HepG2 (cell line): Measurements from ENCODE around the gene TPX2. TPM values are rescaled to one million over a fixed set of nuclear protein-coding genes. Genes with fewer than 3 reads are reported as not detected.

ENCODE experiments used
- ATAC-seq: fragments of 200-7000 bp; cut with Tn5 transposase; 3 replicates; pipeline ENCODE4 v1.9.1; 2020; ENCODE audit warnings: mild to moderate bottlenecking, moderate library complexity
- BruUV-seq: library from RNA; stranded (reverse); fragments of 400-500 nt; replicated peaks from 2 replicates; lab custom pipeline; 2021; lab: Mats Ljungman, UMichigan
- CTCF ChIA-PET: fragments of 300-600 bp; formaldehyde crosslinking; extraction: SDS; loops from one replicate; lab custom pipeline; 2021; ENCODE audit warnings: low total read pairs, inconsistent platforms, low intra/inter-chr PET ratio; lab: Yijun Ruan, JAX
- POLR2A ChIA-PET: fragments of 350-600 bp; sonication (Branson Sonifier 250); formaldehyde crosslinking; loops from one replicate; lab custom pipeline; 2020; ENCODE audit warnings: antibody characterized with exemption, inconsistent platforms; lab: Yijun Ruan, JAX
- DNase-seq: peaks from one replicate; pipeline ENCODE4 v3.0.0-alpha.2; 2015; ENCODE audit warnings: low spot score
- FAIRE-seq: peaks from 3 replicates; lab custom pipeline; 2011; peaks lifted over from hg19 to GRCh38; lab: Jason Lieb, UNC
- H2AFZ ChIP-seq: one replicate; pipeline ENCODE4 v1.6.1; 2011; ENCODE audit warnings: low read length, inconsistent platforms
- H3K27ac ChIP-seq: fragments of 300-600 bp; 3 replicates; pipeline ENCODE4 v1.8.0; 2011; ENCODE audit warnings: mixed run types, mild to moderate bottlenecking, mixed read lengths, low read length, inconsistent platforms; ENCODE audit not compliant: insufficient read depth; ENCODE audit errors: extremely low read length
- H3K27me3 ChIP-seq, 2 experiments: fragments of 200-600 bp in 1 of 2; 2 replicates in 1 of 2; 3 replicates in 1 of 2; pipeline versions ENCODE4 v1.6.0 to v1.8.0; 2011; ENCODE audit warnings: low read length in 2 of 2, mild to moderate bottlenecking in 2 of 2, moderate library complexity in 2 of 2, inconsistent platforms in 1 of 2; ENCODE audit not compliant: insufficient read depth in 2 of 2, control insufficient read depth in 1 of 2
- H3K36me3 ChIP-seq, 2 experiments: fragments of 200-600 bp in 1 of 2; replicated peaks in 1 of 2; 2 replicates in 1 of 2; 3 replicates in 1 of 2; pipeline versions ENCODE4 v1.5.1 to v1.8.0; 2011; ENCODE audit warnings: low read length in 2 of 2, inconsistent platforms in 1 of 2; ENCODE audit not compliant: insufficient read depth in 2 of 2, control insufficient read depth in 1 of 2
- H3K4me1 ChIP-seq: 2 replicates; pipeline ENCODE4 v1.5.1; 2012; ENCODE audit warnings: low read length, inconsistent platforms; ENCODE audit not compliant: insufficient read depth
- H3K4me2 ChIP-seq: 2 replicates; pipeline ENCODE4 v1.6.0; 2011; ENCODE audit warnings: low read depth, low read length, inconsistent platforms
- H3K4me3 ChIP-seq, 3 experiments: fragments of 200-600 bp in 1 of 3; sonication (generic), shearing (Covaris generic) in 1 of 3; replicated peaks in 1 of 3; 2 replicates each; pipeline ENCODE4 v1.5.1; 2011 to 2016; ENCODE audit warnings: low read length in 3 of 3, inconsistent platforms in 2 of 3, low read depth in 2 of 3, mild to moderate bottlenecking in 2 of 3, control low read depth in 1 of 3, mixed read lengths in 1 of 3; ENCODE audit not compliant: insufficient read depth in 1 of 3
- H3K79me2 ChIP-seq: one replicate; pipeline ENCODE4 v1.6.1; 2011; ENCODE audit warnings: low read length, inconsistent platforms; ENCODE audit not compliant: insufficient read depth
- H3K9ac ChIP-seq: 2 replicates; pipeline ENCODE4 v1.6.0; 2011; ENCODE audit warnings: mild to moderate bottlenecking, low read depth, low read length, inconsistent platforms; ENCODE audit not compliant: insufficient read depth
- H3K9me3 ChIP-seq: 2 replicates; pipeline ENCODE4 v1.5.1; 2012; ENCODE audit warnings: mild to moderate bottlenecking, low read length
- H4K20me1 ChIP-seq: 2 replicates; pipeline ENCODE4 v1.6.0; 2011; ENCODE audit warnings: inconsistent platforms, mild to moderate bottlenecking, low read length, moderate library complexity; ENCODE audit not compliant: insufficient read depth
- AGO2 ChIP-seq: fragments of 200-400 bp; formaldehyde crosslinking; optimal IDR thresholded peaks from 2 replicates; pipeline ENCODE3; 2017; ENCODE audit warnings: mild to moderate bottlenecking, low read depth, low read length, moderate library complexity
- ATF1 ChIP-seq: IDR thresholded peaks from 2 replicates; pipeline ENCODE4 v1.6.1; 2016; ENCODE audit warnings: mild to moderate bottlenecking, control low read depth
- CBX5 ChIP-seq: sonication (generic); formaldehyde crosslinking; IDR thresholded peaks from 2 replicates; pipeline ENCODE4 v1.4.0; 2020; ENCODE audit warnings: missing genetic modification reagents, borderline replicate concordance
- ETV6 ChIP-seq: sonication (generic); formaldehyde crosslinking; conservative IDR thresholded peaks from 2 replicates; pipeline ENCODE4 v1.4.0; 2020; ENCODE audit warnings: missing genetic modification reagents
- IKZF1 ChIP-seq: fragments of 450-650 bp; IDR thresholded peaks from 2 replicates; pipeline ENCODE4 v1.7.1; 2016
- NFIB ChIP-seq: sonication (generic); formaldehyde crosslinking; IDR thresholded peaks from 2 replicates; pipeline ENCODE4 v1.9.0; 2021; ENCODE audit warnings: missing genetic modification reagents, mild to moderate bottlenecking, borderline replicate concordance
- NPAS2 ChIP-seq: sonication (generic); formaldehyde crosslinking; IDR thresholded peaks from 2 replicates; pipeline ENCODE4 v1.8.0; 2022; ENCODE audit warnings: mild to moderate bottlenecking, missing genetic modification reagents, borderline replicate concordance
- SOX13 ChIP-seq, 3 experiments: fragments of 450-650 bp in 1 of 3; sonication (generic) in 1 of 3; formaldehyde crosslinking in 1 of 3; IDR thresholded peaks in 2 of 3; conservative IDR thresholded peaks in 1 of 3; 2 replicates each; pipeline versions ENCODE4 v1.5.0 to v1.6.1; 2016 to 2020; ENCODE audit warnings: antibody characterized with exemption in 1 of 3, mild to moderate bottlenecking in 1 of 3, missing compliant biosample characterization in 1 of 3, missing genetic modification reagents in 1 of 3, moderate library complexity in 1 of 3
- TEAD3 ChIP-seq: optimal IDR thresholded peaks from 2 replicates; pipeline ENCODE3; 2016; ENCODE audit warnings: borderline replicate concordance
- U2AF2 ChIP-seq: fragments of 200-400 bp; formaldehyde crosslinking; IDR thresholded peaks from 2 replicates; pipeline ENCODE4 v1.6.1; 2017; ENCODE audit warnings: low read depth, mild to moderate bottlenecking, low read length
- ZFP1 ChIP-seq: IDR thresholded peaks from 2 replicates; pipeline ENCODE4 v1.6.1; 2016
- ZFP36L2 ChIP-seq: sonication (generic); formaldehyde crosslinking; IDR thresholded peaks from 2 replicates; pipeline ENCODE4 v1.4.0; 2020; ENCODE audit warnings: missing genetic modification reagents
- ZNF17 ChIP-seq: sonication (generic); formaldehyde crosslinking; IDR thresholded peaks from 2 replicates; pipeline ENCODE4 v1.5.0; 2020; ENCODE audit warnings: mild to moderate bottlenecking, missing genetic modification reagents
- ZNF263 ChIP-seq: sonication (generic); formaldehyde crosslinking; IDR thresholded peaks from 2 replicates; pipeline ENCODE4 v1.4.0; 2020; ENCODE audit warnings: missing genetic modification reagents
- ZNF720 ChIP-seq: sonication (generic); formaldehyde crosslinking; IDR thresholded peaks from 2 replicates; pipeline ENCODE4 v1.4.0; 2020; ENCODE audit warnings: missing genetic modification reagents
- ZNF749 ChIP-seq: sonication (generic); formaldehyde crosslinking; IDR thresholded peaks from 2 replicates; pipeline ENCODE4 v1.8.0; 2022; ENCODE audit warnings: mild to moderate bottlenecking, missing genetic modification reagents, moderate library complexity, borderline replicate concordance
- ZNF772 ChIP-seq: sonication (generic); formaldehyde crosslinking; IDR thresholded peaks from 2 replicates; pipeline ENCODE4 v1.5.0; 2020; ENCODE audit warnings: mild to moderate bottlenecking, missing genetic modification reagents
- ZNF780A ChIP-seq: sonication (generic); formaldehyde crosslinking; IDR thresholded peaks from 2 replicates; pipeline ENCODE4 v1.8.0; 2022; ENCODE audit warnings: mild to moderate bottlenecking, missing genetic modification reagents, moderate library complexity
- WGBS: methylation state at CpG from one replicate; pipeline ENCODE4 v1.1.6; 2017; ENCODE audit warnings: low lambda C conversion rate; 5-methylcytosine and 5-hydroxymethylcytosine counted together
- in situ Hi-C: cut with HindIII; loops from 2 replicates; pipeline ENCODE4 v1.10.0; 2017; ENCODE audit warnings: low pct_unique_long_range_greater_than_20kb; ENCODE audit not compliant: extremely low pct_ligation_motif_present
- intact Hi-C: fragments of 100-400 bp; cut with micrococcal nuclease; formaldehyde crosslinking; loops from one replicate; pipeline ENCODE4 v1.10.0; 2022; ENCODE audit not compliant: unreplicated experiment
- polyA plus RNA-seq, 8 experiments: library from polyadenylated mRNA; depleted of rRNA in 3 of 8; stranded (reverse) in 7 of 8; unstranded in 1 of 8; fragments of >200 nt; fragmentation: Illumina TruSeq in 4 of 8; extraction: Trizol in 4 of 8; gene quantifications; 2 replicates each; pipeline versions ENCODE4 v1.2.1 to v1.2.3, GENCODE V29; 2011 to 2016; ENCODE audit warnings: low read depth in 4 of 8, missing spikeins in 1 of 8, mixed read lengths in 1 of 8; ENCODE audit not compliant: insufficient read depth in 1 of 8
- total RNA-seq, 5 experiments: library from RNA; depleted of rRNA; stranded (reverse); fragments of >200 nt; fragmentation: Illumina TruSeq; extraction: Trizol; gene quantifications; 2 replicates each; pipeline ENCODE4 v1.2.3, GENCODE V29; 2016; ENCODE audit warnings: low read depth in 1 of 5
- TF ChIP-seq, protein P1 (sequence below): sonication (generic); formaldehyde crosslinking; IDR thresholded peaks from 2 replicates; pipeline ENCODE4 v1.4.0; 2020; ENCODE audit warnings: mild to moderate bottlenecking, low read depth, missing genetic modification reagents
- TF ChIP-seq, protein P2 (sequence below): sonication (generic); formaldehyde crosslinking; IDR thresholded peaks from 2 replicates; pipeline ENCODE4 v1.8.0; 2022; ENCODE audit warnings: missing genetic modification reagents, low read depth, mild to moderate bottlenecking, borderline replicate concordance
- TF ChIP-seq, protein P3 (sequence below): sonication (generic); formaldehyde crosslinking; conservative IDR thresholded peaks from 2 replicates; pipeline ENCODE4 v1.8.1; 2023; ENCODE audit warnings: missing genetic modification reagents

The TPX2 gene
- total and polyA plus RNA-seq, 2 of the 13 experiments (the other 11 are each of a cell fraction or from before 2014, with no cell fraction given), result 34.3 to 124 TPM

DNA sequence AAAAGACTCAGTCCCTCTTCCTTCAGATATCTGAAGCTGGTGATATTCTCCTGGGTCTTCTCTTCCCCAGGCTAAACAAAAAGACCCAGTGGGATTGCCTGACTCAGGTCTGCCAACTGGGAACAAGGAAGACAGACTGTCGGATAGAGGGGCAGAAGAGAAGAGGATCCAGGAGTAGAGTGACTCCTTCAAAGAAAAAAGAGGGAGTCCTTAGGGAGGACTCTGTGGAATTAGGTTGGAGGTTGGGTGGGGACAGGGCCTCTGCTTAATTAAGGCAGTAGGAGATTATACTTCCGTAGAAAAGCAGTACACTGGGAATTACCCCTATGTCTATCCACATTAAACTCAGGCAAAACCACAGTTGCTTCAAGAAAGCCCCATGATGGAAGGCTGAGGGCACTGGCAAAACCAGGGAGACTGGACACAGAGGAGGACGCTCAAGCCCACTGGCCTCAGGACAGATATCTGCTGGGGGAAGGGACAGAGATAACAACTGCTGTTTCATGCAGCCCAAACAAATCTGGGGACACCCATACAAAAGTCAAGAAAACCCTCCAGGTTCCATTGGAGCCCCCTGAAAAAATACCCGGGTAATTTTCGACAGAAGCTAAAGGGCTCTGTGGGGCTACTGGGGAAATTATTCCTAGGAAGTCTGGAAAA is 22.1 kb upstream of the TPX2 start:
- in situ Hi-C loops (no loop called here), intact Hi-C loops (loop anchor here (1.0 kb wide), 1 partner anchor 8 kb away; no protein-coding TSS in a partner anchor)
- Histone ChIP-seq H4K20me1 (peaks cover 9% of the 10 kb centered on the region; the same call in 1 of the 2 replicates), H3K9me3 (no peaks in the 10 kb centered on the region), H3K27ac (peak overlapping the region; percentile 38), H2AFZ (no peak overlapping the region), H3K4me1 (peaks cover 87% of the 10 kb centered on the region), H3K4me3 (peak overlapping the region; percentile 45 to 50 (median 49)), H3K9ac (peak overlapping the region; percentile 58), H3K79me2 (peaks cover 98% of the 10 kb centered on the region), H3K4me2 (peak overlapping the region; percentile 83), H3K27me3 (no peaks in the 10 kb centered on the region; a peak in 1 of 5 replicates), H3K36me3 (peaks cover 19 to 72% of the 10 kb centered on the region in 2 experiments)
- ChIA-PET CTCF (no interaction called here), POLR2A (interaction anchor here (1.0 to 33.2 kb wide), 6 partner anchors 10 to 112 kb away, joined by 3 to 2822 read pairs (median 328); partner anchors contain the start of genes ID1 and TPX2)
- FAIRE-seq (no peak), DNase-seq (no peak), ATAC-seq (no peak)
- whole genome bisulfite sequencing, result 79% methylated on average over 5 of the region's 5 CpGs
- BruUV-seq, result no TSS peak
- no peak for TF ChIP-seq ZNF720
- 0 out of 2 replicates have a peak, but pooled peaks have one; percentile 18 for TF ChIP-seq ZFP1 (CRISPR knock-in tag)
- no peak for TF ChIP-seq ZFP36L2 (CRISPR knock-in tag)
- TF ChIP-seq ZNF749 (CRISPR knock-in tag), result no peak
- peak; percentile 87 for TF ChIP-seq ZNF263 (CRISPR knock-in tag)
- peak; percentile 21; the same call in 1 of the 2 replicates for TF ChIP-seq ZNF17 (CRISPR knock-in tag)
- no peak for TF ChIP-seq AGO2
- TF ChIP-seq IKZF1, result no peak
- no peak for TF ChIP-seq U2AF2
- no peak for TF ChIP-seq CBX5 (CRISPR knock-in tag)
- no peak for TF ChIP-seq NPAS2
- TF ChIP-seq NFIB (CRISPR knock-in tag), result no peak
- TF ChIP-seq, protein P1, sequence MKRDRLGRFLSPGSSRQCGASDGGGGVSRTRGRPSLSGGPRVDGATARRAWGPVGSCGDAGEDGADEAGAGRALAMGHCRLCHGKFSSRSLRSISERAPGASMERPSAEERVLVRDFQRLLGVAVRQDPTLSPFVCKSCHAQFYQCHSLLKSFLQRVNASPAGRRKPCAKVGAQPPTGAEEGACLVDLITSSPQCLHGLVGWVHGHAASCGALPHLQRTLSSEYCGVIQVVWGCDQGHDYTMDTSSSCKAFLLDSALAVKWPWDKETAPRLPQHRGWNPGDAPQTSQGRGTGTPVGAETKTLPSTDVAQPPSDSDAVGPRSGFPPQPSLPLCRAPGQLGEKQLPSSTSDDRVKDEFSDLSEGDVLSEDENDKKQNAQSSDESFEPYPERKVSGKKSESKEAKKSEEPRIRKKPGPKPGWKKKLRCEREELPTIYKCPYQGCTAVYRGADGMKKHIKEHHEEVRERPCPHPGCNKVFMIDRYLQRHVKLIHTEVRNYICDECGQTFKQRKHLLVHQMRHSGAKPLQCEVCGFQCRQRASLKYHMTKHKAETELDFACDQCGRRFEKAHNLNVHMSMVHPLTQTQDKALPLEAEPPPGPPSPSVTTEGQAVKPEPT (CRISPR knock-in tag), result no peak
- TF ChIP-seq ZNF772 (CRISPR knock-in tag), result no peak
- TF ChIP-seq ZNF780A (CRISPR knock-in tag), result no peak
- TF ChIP-seq, protein P2, sequence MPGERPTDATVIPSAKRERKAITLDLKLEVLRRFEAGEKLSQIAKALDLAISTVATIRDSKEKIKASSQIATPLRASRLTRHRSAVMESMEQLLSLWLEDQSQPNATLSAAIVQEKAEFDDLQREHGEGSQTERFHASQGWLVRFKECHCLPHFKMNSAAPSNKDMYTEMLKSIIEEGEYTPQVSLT (CRISPR knock-in tag), result 0 out of 2 replicates have a peak, but pooled peaks have one; percentile 10
- TF ChIP-seq ATF1, result no peak
- TF ChIP-seq TEAD3 (CRISPR knock-in tag), result peak; percentile 16
- no peak for TF ChIP-seq SOX13 (IDR thresholded peaks at IDR 0.05)
- 0 out of 4 replicates have a peak, but pooled peaks of 1 of the 2 experiments have one; percentile 19 for TF ChIP-seq SOX13 (CRISPR knock-in tag; conservative IDR thresholded peaks at IDR 0.05 in 1 of 2, IDR thresholded peaks at IDR 0.05 in 1 of 2)
- TF ChIP-seq, protein P3, sequence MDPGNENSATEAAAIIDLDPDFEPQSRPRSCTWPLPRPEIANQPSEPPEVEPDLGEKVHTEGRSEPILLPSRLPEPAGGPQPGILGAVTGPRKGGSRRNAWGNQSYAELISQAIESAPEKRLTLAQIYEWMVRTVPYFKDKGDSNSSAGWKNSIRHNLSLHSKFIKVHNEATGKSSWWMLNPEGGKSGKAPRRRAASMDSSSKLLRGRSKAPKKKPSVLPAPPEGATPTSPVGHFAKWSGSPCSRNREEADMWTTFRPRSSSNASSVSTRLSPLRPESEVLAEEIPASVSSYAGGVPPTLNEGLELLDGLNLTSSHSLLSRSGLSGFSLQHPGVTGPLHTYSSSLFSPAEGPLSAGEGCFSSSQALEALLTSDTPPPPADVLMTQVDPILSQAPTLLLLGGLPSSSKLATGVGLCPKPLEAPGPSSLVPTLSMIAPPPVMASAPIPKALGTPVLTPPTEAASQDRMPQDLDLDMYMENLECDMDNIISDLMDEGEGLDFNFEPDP (CRISPR knock-in tag), result 0 out of 2 replicates have a peak, but pooled peaks have one; percentile 81
- no peak for TF ChIP-seq ETV6
